Measurements from ENCODE around the gene PIGU. TPM values are rescaled to one million over a fixed set of nuclear protein-coding genes. Genes with fewer than 3 reads are reported as not detected.

Gene PIGU
- polyA plus RNA-seq, 1 donor from 2014 or later = 35.8 TPM

DNA sequence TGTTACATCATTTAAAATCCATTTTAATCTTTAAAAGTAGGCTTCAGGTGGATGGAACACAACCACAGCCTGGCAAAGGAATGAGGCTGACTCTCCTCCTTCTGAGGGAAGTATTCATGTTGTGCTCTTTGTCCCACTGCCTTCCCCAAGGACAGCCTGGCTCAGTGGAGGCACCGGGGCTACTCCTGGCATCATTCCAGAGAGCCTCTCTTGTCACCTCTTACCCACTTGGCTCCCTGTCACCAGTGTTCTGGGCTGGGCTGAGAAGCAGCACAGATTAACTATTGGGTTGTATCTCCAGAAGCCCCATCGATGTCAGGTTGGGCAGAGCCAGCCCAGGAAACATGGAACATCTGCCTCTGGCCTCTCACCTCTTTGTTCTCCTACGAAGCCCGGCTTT lies 16.5 kb upstream of the PIGU start:
- H3K9me2 ChIP-seq (ENCODE audit: insufficient read depth, low read length) = no peaks in the 10 kb centered on the region
- TF ChIP-seq, protein P1, sequence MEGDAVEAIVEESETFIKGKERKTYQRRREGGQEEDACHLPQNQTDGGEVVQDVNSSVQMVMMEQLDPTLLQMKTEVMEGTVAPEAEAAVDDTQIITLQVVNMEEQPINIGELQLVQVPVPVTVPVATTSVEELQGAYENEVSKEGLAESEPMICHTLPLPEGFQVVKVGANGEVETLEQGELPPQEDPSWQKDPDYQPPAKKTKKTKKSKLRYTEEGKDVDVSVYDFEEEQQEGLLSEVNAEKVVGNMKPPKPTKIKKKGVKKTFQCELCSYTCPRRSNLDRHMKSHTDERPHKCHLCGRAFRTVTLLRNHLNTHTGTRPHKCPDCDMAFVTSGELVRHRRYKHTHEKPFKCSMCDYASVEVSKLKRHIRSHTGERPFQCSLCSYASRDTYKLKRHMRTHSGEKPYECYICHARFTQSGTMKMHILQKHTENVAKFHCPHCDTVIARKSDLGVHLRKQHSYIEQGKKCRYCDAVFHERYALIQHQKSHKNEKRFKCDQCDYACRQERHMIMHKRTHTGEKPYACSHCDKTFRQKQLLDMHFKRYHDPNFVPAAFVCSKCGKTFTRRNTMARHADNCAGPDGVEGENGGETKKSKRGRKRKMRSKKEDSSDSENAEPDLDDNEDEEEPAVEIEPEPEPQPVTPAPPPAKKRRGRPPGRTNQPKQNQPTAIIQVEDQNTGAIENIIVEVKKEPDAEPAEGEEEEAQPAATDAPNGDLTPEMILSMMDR (IDR thresholded peaks at IDR 0.05; ENCODE audit: poor library complexity, severe bottlenecking) = no peak
- TF ChIP-seq EP300 (conservative IDR thresholded peaks at IDR 0.05; ENCODE audit: poor library complexity, severe bottlenecking) (no peak), MXI1 (conservative IDR thresholded peaks at IDR 0.05; ENCODE audit: poor library complexity, severe bottlenecking) (no peak), EZH2 (IDR thresholded peaks at IDR 0.05; ENCODE audit: borderline replicate concordance, insufficient read depth, low read length, poor library complexity, severe bottlenecking) (no peak), POLR2AphosphoS5 (IDR thresholded peaks at IDR 0.05) (no peak), SMC3 (conservative IDR thresholded peaks at IDR 0.05; ENCODE audit: poor library complexity) (no peak), TAF1 (IDR thresholded peaks at IDR 0.05; ENCODE audit: low read depth) (no peak), RAD21 (conservative IDR thresholded peaks at IDR 0.05) (no peak)
- TF ChIP-seq, protein P2, sequence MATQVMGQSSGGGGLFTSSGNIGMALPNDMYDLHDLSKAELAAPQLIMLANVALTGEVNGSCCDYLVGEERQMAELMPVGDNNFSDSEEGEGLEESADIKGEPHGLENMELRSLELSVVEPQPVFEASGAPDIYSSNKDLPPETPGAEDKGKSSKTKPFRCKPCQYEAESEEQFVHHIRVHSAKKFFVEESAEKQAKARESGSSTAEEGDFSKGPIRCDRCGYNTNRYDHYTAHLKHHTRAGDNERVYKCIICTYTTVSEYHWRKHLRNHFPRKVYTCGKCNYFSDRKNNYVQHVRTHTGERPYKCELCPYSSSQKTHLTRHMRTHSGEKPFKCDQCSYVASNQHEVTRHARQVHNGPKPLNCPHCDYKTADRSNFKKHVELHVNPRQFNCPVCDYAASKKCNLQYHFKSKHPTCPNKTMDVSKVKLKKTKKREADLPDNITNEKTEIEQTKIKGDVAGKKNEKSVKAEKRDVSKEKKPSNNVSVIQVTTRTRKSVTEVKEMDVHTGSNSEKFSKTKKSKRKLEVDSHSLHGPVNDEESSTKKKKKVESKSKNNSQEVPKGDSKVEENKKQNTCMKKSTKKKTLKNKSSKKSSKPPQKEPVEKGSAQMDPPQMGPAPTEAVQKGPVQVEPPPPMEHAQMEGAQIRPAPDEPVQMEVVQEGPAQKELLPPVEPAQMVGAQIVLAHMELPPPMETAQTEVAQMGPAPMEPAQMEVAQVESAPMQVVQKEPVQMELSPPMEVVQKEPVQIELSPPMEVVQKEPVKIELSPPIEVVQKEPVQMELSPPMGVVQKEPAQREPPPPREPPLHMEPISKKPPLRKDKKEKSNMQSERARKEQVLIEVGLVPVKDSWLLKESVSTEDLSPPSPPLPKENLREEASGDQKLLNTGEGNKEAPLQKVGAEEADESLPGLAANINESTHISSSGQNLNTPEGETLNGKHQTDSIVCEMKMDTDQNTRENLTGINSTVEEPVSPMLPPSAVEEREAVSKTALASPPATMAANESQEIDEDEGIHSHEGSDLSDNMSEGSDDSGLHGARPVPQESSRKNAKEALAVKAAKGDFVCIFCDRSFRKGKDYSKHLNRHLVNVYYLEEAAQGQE (IDR thresholded peaks at IDR 0.05; ENCODE audit: borderline replicate concordance) = no peak
- H3K9me3 ChIP-seq (ENCODE audit: low read length) = no peaks in the 10 kb centered on the region
- no peaks in the 10 kb centered on the region for H3K36me3 ChIP-seq (ENCODE audit: insufficient read depth, low read length)
- H3K27ac ChIP-seq (ENCODE audit: low read length) = no peak overlapping the region
- no peaks in the 10 kb centered on the region for H3F3A ChIP-seq (ENCODE audit: insufficient read depth, low read length, poor library complexity, severe bottlenecking)
- no peaks in the 10 kb centered on the region for H4K20me1 ChIP-seq (ENCODE audit: insufficient read depth)
- H3K9ac ChIP-seq (ENCODE audit: low read length) = no peak overlapping the region
- H3K27me3 ChIP-seq (ENCODE audit: insufficient read depth, low read depth, low read length) = no peaks in the 10 kb centered on the region
- H3K4me2 ChIP-seq (ENCODE audit: low read length) = no peak overlapping the region
- H3K79me2 ChIP-seq (replicated peaks; ENCODE audit: insufficient read depth, low read length) = no peaks in the 10 kb centered on the region
- no peak overlapping the region for H2AFZ ChIP-seq (ENCODE audit: low read depth, low read length)
- H3K4me3 ChIP-seq (ENCODE audit: low read length) = no peak overlapping the region

DNA sequence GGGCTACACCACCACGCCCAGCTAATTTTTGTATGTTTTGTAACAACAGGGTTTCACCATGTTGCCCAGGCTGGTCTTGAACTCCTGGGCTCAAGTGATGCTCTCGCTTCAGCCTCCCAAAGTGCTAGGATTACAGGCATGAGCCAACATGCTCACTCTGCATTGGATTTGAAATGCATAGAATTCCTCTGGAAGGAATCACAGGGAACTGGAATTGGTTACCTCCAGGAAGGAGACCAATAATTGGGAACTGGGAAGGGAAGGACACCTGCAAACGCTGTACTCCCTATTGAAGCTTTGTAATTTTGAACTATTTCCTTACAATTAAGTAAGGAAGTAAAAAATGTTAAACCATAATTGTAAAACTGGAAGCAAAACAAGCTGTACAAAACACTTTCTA lies 14.9 kb upstream of the PIGU start:
- Histone ChIP-seq H3K9me2 (ENCODE audit: insufficient read depth, low read length) (no peaks in the 10 kb centered on the region), H2AFZ (ENCODE audit: low read depth, low read length) (no peak overlapping the region), H3K79me2 (replicated peaks; ENCODE audit: insufficient read depth, low read length) (no peaks in the 10 kb centered on the region), H3K27ac (ENCODE audit: low read length) (no peak overlapping the region), H3K9ac (ENCODE audit: low read length) (no peak overlapping the region), H3K27me3 (ENCODE audit: insufficient read depth, low read depth, low read length) (no peaks in the 10 kb centered on the region), H3K4me3 (ENCODE audit: low read length) (no peak overlapping the region), H3K36me3 (ENCODE audit: insufficient read depth, low read length) (no peaks in the 10 kb centered on the region), H3F3A (ENCODE audit: insufficient read depth, low read length, poor library complexity, severe bottlenecking) (no peaks in the 10 kb centered on the region), H3K4me2 (ENCODE audit: low read length) (no peak overlapping the region), H3K9me3 (ENCODE audit: low read length) (no peaks in the 10 kb centered on the region), H4K20me1 (ENCODE audit: insufficient read depth) (no peaks in the 10 kb centered on the region)
- TF ChIP-seq EP300 (conservative IDR thresholded peaks at IDR 0.05; ENCODE audit: poor library complexity, severe bottlenecking) = no peak
- TF ChIP-seq RAD21 (conservative IDR thresholded peaks at IDR 0.05) = no peak
- TF ChIP-seq POLR2AphosphoS5 (IDR thresholded peaks at IDR 0.05) = no peak
- TF ChIP-seq, protein P1 (IDR thresholded peaks at IDR 0.05; ENCODE audit: poor library complexity, severe bottlenecking) = no peak
- no peak for TF ChIP-seq SMC3 (conservative IDR thresholded peaks at IDR 0.05; ENCODE audit: poor library complexity)
- no peak for TF ChIP-seq TAF1 (IDR thresholded peaks at IDR 0.05; ENCODE audit: low read depth)
- TF ChIP-seq MXI1 (conservative IDR thresholded peaks at IDR 0.05; ENCODE audit: poor library complexity, severe bottlenecking) = no peak
- TF ChIP-seq, protein P2 (IDR thresholded peaks at IDR 0.05; ENCODE audit: borderline replicate concordance) = no peak
- TF ChIP-seq EZH2 (IDR thresholded peaks at IDR 0.05; ENCODE audit: borderline replicate concordance, insufficient read depth, low read length, poor library complexity, severe bottlenecking) = no peak
